HG03460 (cell line): ENCODE results near the gene ITLN2.
"Not testable (repeated sequence)": the region's sequence is repeated elsewhere in the genome, so short reads cannot be mapped to it uniquely, and the experiment has no call there.

Experiments used
- ATAC-seq: cut with Tn5 transposase; IDR thresholded peaks from one replicate; pipeline ENCODE4 v1.9.1; 2021; ENCODE audit not compliant: unreplicated experiment

ITLN2 gene

GRCh38 chr1:160954158-160955104 is at the start of gene ITLN2:
Gene ITLN2 (minus strand): TSS chr1:160954809. CDS start chr1:160954741, 68 bp downstream.
- ATAC-seq, result peak; percentile 73

GRCh38 chr1:161001525-161001924 is 46.9 kb upstream of the ITLN2 start:
- no peak for ATAC-seq

GRCh38 chr1:161000736-161001480 is 46.3 kb upstream of the ITLN2 start:
- no peak for ATAC-seq

GRCh38 chr1:160999376-160999775 is 44.8 kb upstream of the ITLN2 start:
- ATAC-seq, result no peak

DNA sequence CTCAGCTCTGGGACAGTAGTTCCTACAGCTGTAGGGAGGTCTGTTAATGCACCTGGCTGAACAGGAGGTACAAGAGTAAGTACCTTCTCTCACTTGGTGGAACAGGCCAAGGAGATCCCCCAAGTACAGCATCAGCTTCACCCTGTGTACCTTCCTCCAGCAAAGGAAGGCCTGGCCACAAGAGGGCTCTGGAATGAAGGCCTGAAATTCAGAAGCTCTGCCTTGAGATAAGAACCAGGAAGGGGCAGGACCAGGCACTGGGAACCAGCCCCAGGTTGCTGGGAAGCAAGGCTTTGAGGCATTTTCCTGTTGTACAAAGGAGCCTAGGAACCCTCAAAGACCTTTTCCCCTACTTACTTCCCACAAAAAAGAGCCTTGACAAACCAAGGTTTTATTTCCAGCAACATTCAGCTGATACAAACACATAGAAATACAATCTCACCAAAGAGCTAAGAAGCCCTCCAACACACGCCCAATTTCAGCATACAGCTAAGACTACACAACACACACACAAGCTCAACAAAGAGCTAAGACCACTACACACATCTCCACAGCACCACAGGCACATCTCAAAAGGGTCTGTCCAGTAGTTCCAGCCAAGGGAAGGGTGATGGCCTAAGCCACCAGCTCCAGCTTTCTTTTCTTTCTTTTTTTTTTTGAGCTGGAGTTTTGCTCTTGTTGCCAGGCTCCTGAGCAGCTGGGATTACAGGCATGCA is 42.9 kb upstream of the ITLN2 start:
- ATAC-seq, result peak; percentile 52

GRCh38 chr1:160996178-160996577 is 41.6 kb upstream of the ITLN2 start:
- ATAC-seq, result no peak

DNA sequence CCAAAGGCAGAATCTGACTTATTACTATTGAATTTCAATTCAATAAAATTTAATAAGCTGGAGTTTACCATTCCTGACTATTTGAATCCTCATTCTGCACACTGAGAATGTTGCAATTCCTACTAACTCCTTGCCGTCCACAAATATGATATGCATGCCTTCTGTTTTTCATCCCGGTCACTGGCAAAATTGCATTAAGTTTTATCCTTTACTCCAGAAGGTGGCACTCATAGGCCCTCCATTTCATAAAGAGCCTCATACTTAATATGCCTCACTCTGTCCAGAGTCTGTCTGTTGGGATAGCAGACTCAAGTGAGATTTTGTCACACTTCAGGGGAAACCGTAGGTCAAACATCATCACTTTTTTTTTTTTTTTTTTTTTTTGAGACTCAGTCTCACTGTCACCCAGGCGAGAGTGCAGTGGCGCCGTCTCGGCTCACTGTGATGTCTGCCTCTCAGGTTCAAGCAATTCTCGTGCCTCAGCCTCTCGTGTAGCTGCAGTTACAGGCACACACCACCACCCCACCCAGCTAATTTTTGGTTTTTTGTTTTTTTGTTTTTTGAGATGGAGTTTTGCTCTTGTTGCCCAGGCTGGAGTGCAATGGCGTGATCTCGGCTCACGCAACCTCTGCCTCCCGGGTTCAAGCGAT is 39.1 kb upstream of the ITLN2 start:
- ATAC-seq, result no peak

- not testable (repeated sequence) for ATAC-seq
These were observed 37.4 kb upstream of the ITLN2 start for GRCh38 chr1:160992036-160992435.

DNA sequence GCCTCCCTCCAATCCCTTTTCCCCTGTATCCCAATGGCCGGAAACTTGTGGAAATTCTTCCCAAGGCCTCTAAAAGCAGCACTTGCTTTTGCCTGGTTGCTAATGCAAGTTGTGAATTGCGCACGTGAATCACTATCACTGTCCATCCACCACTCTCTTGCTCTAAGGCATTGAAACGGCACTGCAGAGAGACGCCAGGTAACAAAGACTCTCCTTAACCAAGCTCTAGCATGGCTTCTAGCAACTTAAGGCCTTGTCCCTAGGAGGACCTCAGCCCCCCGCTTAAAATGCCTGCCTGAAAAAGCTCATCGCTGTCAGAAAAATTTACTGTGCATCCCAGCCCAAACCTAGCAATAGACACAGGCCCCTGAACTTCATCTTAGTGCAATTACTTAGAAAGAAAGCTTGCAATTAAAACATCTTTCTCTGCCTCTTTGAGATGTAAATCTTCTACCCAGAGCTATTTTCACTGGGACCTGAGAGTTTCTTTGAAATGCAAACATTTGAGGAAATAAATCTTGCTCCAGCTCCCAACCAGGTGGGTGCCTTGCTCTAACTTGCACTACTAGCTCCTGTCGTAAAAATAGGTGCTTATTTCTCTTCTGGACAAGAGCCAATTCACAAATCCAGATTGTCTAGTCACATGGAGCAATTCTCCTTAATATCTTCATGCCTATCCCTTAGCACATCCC is 32.9 kb upstream of the ITLN2 start:
- ATAC-seq, result no peak

DNA sequence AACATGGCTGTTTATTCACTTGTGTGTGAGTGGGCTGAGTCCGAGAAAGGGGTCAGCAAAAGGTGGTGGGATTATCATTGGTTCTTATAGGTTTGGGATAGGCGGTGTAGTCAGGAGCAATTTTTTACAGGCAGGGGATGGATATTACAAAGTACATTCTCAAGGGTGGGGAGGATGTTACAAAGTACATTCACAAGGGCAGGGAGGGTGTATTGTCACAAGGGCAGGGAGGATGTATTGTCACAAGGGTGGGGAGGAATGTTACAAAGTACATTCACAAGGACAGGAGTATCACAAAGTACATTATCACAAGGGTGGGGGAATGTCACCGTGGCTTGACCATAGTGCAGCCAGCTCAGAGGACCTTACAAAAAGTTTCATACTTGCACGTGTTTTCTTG is 31.1 kb upstream of the ITLN2 start:
- no peak for ATAC-seq

DNA sequence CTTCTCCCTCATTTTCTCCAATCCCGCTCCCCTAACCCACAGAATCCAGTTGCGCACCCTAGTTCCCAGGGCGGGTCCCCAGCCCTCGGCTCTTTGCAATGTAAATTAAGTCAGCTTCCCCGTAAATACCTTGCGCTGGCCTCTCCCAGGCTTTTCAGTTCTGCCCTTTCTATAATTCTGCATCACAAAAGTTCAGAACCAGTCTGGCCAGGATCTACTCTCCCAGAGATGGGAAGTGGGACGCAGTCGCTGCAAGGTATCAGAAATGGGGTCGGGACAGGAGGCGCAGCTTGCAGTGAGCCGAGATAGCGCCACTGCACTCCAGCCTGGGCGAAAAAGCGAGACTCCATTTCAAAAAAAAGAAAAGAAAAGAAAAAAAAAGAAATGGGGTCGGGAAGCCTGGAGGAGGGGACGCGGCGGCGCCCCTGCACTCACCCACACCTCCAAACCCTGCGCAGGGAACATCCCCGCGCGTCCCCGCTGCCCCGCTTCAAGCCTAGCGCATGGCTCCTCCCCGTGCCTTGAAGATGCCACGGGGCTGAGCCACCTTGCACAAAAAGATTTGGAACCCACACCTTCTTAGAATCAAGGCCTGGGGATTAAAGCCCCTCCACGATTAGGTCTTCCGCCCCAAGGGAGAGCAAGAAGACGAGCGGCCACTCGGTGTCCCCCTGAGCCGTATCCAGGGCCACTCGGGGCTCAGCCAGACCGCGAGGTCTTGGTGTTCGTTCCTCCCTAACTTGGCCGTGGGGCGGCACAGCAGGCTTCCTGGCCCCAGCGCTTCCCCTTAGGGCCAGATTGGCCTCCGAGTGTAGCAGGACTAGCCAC is 27.2 kb upstream of the ITLN2 start:
- no peak for ATAC-seq

DNA sequence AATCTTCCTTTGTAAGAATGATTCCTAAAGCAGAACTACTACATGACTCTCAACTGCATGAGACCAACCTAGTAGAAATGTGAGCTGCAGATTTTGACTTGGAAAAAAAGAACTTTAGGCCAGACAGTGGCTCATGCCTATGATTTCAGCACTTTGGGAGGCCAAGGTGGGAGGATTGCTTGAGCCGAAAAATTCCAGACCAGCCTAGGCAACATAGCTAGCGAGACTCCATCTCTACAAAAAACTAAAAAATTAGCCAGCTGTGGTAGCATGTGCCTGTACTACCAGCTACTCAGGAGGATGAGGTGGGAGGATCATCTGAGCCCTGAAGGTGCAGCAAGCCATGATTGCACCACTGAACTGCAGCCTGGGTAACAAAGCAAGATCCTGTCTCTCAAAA is 24.7 kb upstream of the ITLN2 start:
- ATAC-seq, result no peak

DNA sequence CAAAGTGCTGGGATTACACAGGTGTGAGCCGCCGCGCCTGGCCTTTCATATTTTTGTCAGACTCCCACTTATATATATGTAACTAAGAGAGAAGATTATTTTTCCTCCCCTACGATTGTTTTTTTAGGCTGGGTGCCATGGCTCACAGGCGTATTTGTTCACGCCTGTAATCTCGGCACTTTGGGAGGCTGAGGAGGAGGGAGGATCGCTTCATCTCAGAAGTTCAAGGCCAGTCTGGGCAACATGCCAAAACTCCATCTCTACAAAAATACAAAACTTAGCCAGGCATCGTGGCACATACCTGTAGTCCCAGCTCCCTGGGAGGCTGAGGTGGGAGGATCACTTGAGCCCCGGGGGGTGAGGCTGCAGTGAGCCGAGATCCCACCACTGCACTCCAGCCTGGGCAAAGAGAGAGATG is 23.9 kb upstream of the ITLN2 start:
- no peak for ATAC-seq

DNA sequence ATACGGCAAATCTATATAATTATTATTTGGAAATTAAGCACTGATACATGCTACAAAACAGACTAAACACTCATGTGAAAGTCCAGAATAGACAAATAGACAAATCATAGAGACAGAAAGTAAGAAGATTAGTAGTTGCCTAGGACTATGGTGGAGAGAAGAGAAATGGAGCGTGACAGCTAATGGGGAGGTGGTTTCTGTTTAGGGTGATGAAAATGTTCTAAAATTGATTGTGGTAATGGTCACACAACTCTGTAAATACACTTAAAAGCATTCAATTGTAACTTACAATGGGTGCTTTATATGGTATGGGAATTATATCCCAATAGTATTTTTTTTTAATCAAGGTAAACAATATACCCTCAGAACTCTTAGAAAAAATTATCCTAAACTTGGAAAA is 20.4 kb upstream of the ITLN2 start:
- ATAC-seq, result no peak

GRCh38 chr1:160973491-160973890 is 18.9 kb upstream of the ITLN2 start:
- ATAC-seq, result no peak

DNA sequence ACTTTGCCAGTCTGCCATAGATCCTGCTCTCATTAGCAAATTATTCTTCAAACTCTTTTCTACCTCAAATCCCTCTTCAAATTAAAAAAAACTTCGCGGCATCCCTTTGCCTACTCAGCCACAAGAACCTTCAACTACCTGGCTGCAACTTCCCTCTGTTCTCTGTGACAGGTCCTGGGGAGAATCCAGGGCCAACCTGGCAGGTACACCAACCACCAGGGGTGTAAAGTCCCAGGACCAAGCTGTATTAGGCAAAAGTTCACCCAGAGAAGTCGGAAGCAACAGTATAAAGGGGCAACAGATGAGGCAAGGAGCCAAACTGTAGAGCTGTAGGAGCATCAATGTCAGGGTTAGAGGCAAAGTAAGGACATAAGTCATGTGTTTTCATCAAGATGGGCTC is 18.3 kb upstream of the ITLN2 start:
- no peak for ATAC-seq

DNA sequence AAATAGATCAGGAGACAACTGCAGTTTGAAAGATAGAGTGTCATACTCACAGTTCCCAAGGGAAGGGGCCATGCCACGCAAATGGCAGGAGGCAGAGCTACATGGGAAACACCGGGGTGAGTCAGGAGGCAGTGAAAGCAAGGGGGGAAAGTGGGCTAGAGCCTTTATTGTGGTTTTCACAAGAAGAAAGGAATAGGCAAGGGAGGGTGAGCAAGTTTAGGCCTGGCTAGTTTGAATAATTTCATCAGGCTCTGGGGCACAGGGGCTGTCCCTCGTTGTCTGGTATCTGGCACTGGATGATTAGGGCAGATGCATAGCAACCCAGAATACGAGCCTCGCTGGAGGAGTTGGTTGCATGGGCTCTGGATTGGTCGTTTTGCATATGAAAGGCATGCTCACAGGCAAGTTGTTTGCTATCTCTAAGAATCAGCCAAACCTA is 17.0 kb upstream of the ITLN2 start:
- no peak for ATAC-seq

- ATAC-seq, result no peak
These were observed 8.9 kb upstream of the ITLN2 start for GRCh38 chr1:160963521-160963920.

GRCh38 chr1:160961419-160961818 is 6.8 kb upstream of the ITLN2 start:
- ATAC-seq, result no peak
